ENCODE data around the gene DCST1. TPM values are rescaled to one million over a fixed set of nuclear protein-coding genes. Genes with fewer than 3 reads are reported as not detected.

DCST1 gene
- total RNA-seq, 4 donors from 2014 or later = 0.21 to 3.5 (median 0.90) TPM; not detected in 1

DNA sequence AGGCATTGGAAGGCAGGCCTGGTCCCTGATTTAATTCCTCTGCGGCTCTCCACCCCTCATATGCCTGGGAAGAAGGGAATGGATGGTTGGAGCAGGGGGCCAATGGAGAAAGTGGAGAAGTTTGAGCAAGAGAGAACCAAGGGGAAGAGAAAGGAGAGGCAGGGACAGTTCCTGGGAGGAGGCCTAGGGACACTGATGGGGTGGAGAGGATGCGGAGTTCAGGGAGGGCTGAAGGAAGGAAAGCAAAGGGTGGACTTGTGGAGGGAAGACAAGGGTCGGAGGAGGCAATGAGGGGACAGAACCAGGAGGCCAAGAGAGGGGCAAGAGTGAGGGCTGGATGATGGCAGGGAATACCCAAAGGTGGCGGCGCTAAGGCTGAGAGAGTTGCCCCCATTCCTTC lies 23.9 kb upstream of the DCST1 start:
- 81 to 85% methylated on average over 5 of the region's 5 CpGs for WGBS, 2 donors
- DNase-seq (ENCODE audit: low spot score in 2 of 2) = no peak
- H3K9me3 ChIP-seq = no peaks in the 10 kb centered on the region
- peaks cover 0 to 93% (median 83%) of the 10 kb centered on the region in 4 donors for H3K4me1 ChIP-seq
- peak overlapping the region in 3 of 4 donors; percentile 88 to 99 (median 99) for H3K27ac ChIP-seq
- TF ChIP-seq, protein P1, sequence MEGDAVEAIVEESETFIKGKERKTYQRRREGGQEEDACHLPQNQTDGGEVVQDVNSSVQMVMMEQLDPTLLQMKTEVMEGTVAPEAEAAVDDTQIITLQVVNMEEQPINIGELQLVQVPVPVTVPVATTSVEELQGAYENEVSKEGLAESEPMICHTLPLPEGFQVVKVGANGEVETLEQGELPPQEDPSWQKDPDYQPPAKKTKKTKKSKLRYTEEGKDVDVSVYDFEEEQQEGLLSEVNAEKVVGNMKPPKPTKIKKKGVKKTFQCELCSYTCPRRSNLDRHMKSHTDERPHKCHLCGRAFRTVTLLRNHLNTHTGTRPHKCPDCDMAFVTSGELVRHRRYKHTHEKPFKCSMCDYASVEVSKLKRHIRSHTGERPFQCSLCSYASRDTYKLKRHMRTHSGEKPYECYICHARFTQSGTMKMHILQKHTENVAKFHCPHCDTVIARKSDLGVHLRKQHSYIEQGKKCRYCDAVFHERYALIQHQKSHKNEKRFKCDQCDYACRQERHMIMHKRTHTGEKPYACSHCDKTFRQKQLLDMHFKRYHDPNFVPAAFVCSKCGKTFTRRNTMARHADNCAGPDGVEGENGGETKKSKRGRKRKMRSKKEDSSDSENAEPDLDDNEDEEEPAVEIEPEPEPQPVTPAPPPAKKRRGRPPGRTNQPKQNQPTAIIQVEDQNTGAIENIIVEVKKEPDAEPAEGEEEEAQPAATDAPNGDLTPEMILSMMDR (IDR thresholded peaks at IDR 0.05) = no peak
- TF ChIP-seq EP300 (IDR thresholded peaks at IDR 0.05) (no peak), POLR2A (IDR thresholded peaks at IDR 0.05) (no peak)
- no peaks in the 10 kb centered on the region for H3K27me3 ChIP-seq
- peaks cover 0 to 4% (median 0%) of the 10 kb centered on the region in 3 donors for H3K36me3 ChIP-seq
- peak overlapping the region in 3 of 4 donors; percentile 5 to 50 (median 34) for H3K4me3 ChIP-seq

DNA sequence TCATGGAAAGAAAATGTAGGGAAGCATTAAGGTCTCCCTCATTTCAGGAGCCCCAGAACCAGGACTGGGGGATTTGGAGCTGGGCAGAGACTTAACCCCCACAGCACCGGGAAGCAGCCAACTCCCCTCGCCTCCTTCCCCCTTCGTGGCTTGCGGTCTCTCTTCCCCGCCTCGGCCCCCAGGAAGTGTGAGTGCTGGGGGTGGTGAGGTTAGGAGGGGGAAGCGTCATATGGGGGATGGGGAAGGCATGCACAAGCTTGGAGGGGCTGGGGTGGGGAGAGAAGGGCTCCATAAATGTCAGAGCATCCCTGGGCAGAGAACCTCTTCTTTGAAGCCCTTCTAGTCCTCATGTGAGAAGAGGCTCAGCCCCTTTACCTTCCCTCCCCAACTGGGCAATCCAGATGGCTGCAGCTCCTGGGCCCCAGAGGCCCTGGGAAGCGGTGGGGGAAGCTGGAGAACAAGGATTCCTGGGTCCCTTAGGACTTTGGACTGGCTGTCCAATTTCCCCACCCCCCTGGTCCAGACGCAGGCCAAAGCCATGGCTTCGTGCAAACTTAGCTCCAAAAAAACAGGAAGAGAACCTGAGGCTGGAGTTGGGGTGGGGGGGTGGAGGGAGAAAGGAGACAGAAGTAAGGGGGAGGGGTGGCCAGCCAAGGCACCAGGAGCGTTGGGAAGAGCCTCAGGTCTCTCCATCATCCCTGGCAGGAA lies 23.3 kb upstream of the DCST1 start:
- Histone ChIP-seq H3K27me3 (no peaks in the 10 kb centered on the region), H3K27ac (peak overlapping the region; percentile 74 to 99 (median 94)), H3K36me3 (peaks cover 0 to 11% (median 0%) of the 10 kb centered on the region in 3 donors), H3K9me3 (no peaks in the 10 kb centered on the region), H3K4me3 (peak overlapping the region in 3 of 4 donors; percentile 5 to 50 (median 34)), H3K4me1 (peaks cover 0 to 87% (median 77%) of the 10 kb centered on the region in 4 donors)
- TF ChIP-seq EP300 (IDR thresholded peaks at IDR 0.05) (no peak), POLR2A (IDR thresholded peaks at IDR 0.05) (no peak)
- TF ChIP-seq, protein P1 (IDR thresholded peaks at IDR 0.05) = no peak
- 35 to 42% methylated on average over 11 of the region's 11 CpGs for WGBS, 2 donors
- no peak for DNase-seq (ENCODE audit: low spot score in 2 of 2)

- H3K9me3 ChIP-seq = no peaks in the 10 kb centered on the region
- peak overlapping the region in 2 of 4 donors; percentile 34 to 50 for H3K4me3 ChIP-seq
- H3K36me3 ChIP-seq = peaks cover 0 to 17% (median 0%) of the 10 kb centered on the region in 3 donors
- H3K27ac ChIP-seq = peak overlapping the region; percentile 74 to 99 (median 94)
- no peak for DNase-seq (ENCODE audit: low spot score in 2 of 2)
- H3K27me3 ChIP-seq = no peaks in the 10 kb centered on the region
- TF ChIP-seq, protein P1 (IDR thresholded peaks at IDR 0.05) = no peak
- no peak for TF ChIP-seq POLR2A (IDR thresholded peaks at IDR 0.05)
- no peak for TF ChIP-seq EP300 (IDR thresholded peaks at IDR 0.05)
- 59 to 72% methylated on average over 4 to 5 of the region's 5 CpGs for WGBS, 2 donors
- peaks cover 0 to 82% (median 70%) of the 10 kb centered on the region in 4 donors for H3K4me1 ChIP-seq
Observed at GRCh38 chr1:155011004-155011416, 22.6 kb upstream of the DCST1 start.

DNA sequence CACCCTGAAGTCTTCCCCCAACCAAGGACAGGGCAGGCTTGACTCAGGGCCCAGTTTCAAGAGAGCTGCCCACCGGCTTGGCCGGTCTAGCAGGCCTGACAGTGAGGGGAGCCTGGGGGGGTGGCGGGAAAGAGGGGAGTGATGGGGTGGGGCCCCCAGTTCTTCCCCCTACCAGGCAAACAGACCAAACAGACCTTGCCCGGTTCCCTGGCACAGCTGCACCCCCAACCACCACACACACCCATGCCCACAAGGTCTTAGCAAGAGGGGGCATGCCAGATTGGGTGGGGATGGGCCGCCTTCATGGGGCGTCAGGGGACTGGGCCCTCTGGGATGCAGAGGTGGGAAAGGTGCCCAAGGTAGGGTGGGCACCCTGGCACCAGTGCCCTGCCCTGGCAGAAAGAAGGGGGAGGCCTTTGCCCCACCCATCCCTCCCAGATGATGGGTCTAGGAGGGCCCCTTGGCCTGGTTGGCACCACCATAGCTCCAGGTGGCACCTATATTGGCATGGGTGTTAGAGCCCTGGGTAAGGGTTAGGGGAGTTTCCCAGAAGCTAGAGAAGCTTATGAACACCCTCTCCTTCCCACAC lies 22.1 kb upstream of the DCST1 start:
- no peaks in the 10 kb centered on the region for H3K9me3 ChIP-seq
- peak overlapping the region; percentile 74 to 99 (median 94) for H3K27ac ChIP-seq
- DNase-seq (ENCODE audit: low spot score in 2 of 2) = no peak
- no peak for TF ChIP-seq POLR2A (IDR thresholded peaks at IDR 0.05)
- TF ChIP-seq, protein P1 (IDR thresholded peaks at IDR 0.05) = no peak
- no peak for TF ChIP-seq EP300 (IDR thresholded peaks at IDR 0.05)
- peaks cover 0 to 22% (median 0%) of the 10 kb centered on the region in 3 donors for H3K36me3 ChIP-seq
- H3K4me1 ChIP-seq = peaks cover 0 to 82% (median 68%) of the 10 kb centered on the region in 4 donors
- H3K27me3 ChIP-seq = no peaks in the 10 kb centered on the region
- 73 to 92% methylated on average over 4 to 6 of the region's 6 CpGs for WGBS, 2 donors
- peak overlapping the region in 2 of 4 donors; percentile 7 to 24 for H3K4me3 ChIP-seq

All from tibial nerve (tissue), 4 donors.